ENCODE measurements around the gene TCP11L2. TPM values are rescaled to one million over a fixed set of nuclear protein-coding genes. Genes with fewer than 3 reads are reported as not detected.

Gene TCP11L2
- total RNA-seq (2014; rRNA removed; shearing (Covaris generic)) = 8.0 and 8.7 TPM in 2 replicates

GRCh38 chr12:106302401-106303201 is at the start of gene TCP11L2:
TSS of gene TCP11L2 (plus strand) at chr12:106302733. CDS start at chr12:106311076, 8,343 bp downstream.
- DNase-seq (ENCODE audit: low spot score) = peak; percentile 83

- no peak for DNase-seq (ENCODE audit: low spot score)
Measured at GRCh38 chr12:106254724-106255123, 47.8 kb upstream of the TCP11L2 start.

GRCh38 chr12:106255493-106255892 is 47.0 kb upstream of the TCP11L2 start:
- DNase-seq (ENCODE audit: low spot score) = no peak

- no peak for DNase-seq (ENCODE audit: low spot score)
Measured at GRCh38 chr12:106255952-106256351, 46.6 kb upstream of the TCP11L2 start.

GRCh38 chr12:106256524-106256923 is 46.0 kb upstream of the TCP11L2 start:
- DNase-seq (ENCODE audit: low spot score) = no peak

GRCh38 chr12:106258226-106258625 is 44.3 kb upstream of the TCP11L2 start:
- DNase-seq (ENCODE audit: low spot score) = no peak

GRCh38 chr12:106258935-106259334 is 43.6 kb upstream of the TCP11L2 start:
- no peak for DNase-seq (ENCODE audit: low spot score)

- no peak for DNase-seq (ENCODE audit: low spot score)
Measured at GRCh38 chr12:106265116-106265515, 37.4 kb upstream of the TCP11L2 start.

GRCh38 chr12:106267535-106267934 is 35.0 kb upstream of the TCP11L2 start:
- no peak for DNase-seq (ENCODE audit: low spot score)

- DNase-seq (ENCODE audit: low spot score) = no peak
Measured at GRCh38 chr12:106269150-106269771, 33.3 kb upstream of the TCP11L2 start.

- no peak for DNase-seq (ENCODE audit: low spot score)
Measured at GRCh38 chr12:106271575-106272505, 30.7 kb upstream of the TCP11L2 start.

GRCh38 chr12:106273491-106273890 is 29.0 kb upstream of the TCP11L2 start:
- DNase-seq (ENCODE audit: low spot score) = no peak

- no peak for DNase-seq (ENCODE audit: low spot score)
Measured at GRCh38 chr12:106274012-106274411, 28.5 kb upstream of the TCP11L2 start.

GRCh38 chr12:106274575-106275121 is 27.9 kb upstream of the TCP11L2 start:
- DNase-seq (ENCODE audit: low spot score) = no peak

- no peak for DNase-seq (ENCODE audit: low spot score)
Measured at GRCh38 chr12:106275458-106275857, 27.1 kb upstream of the TCP11L2 start.

GRCh38 chr12:106276032-106276740 is 26.3 kb upstream of the TCP11L2 start:
- no peak for DNase-seq (ENCODE audit: low spot score)

- no peak for DNase-seq (ENCODE audit: low spot score)
Measured at GRCh38 chr12:106280106-106280505, 22.4 kb upstream of the TCP11L2 start.

GRCh38 chr12:106281056-106281782 is 21.3 kb upstream of the TCP11L2 start:
- DNase-seq (ENCODE audit: low spot score) = no peak

GRCh38 chr12:106281804-106282203 is 20.7 kb upstream of the TCP11L2 start:
- DNase-seq (ENCODE audit: low spot score) = no peak

- peak; percentile 71 for DNase-seq (ENCODE audit: low spot score)
Measured at GRCh38 chr12:106282457-106283097, 20.0 kb upstream of the TCP11L2 start.
